ENCODE measurements around the gene TLL2. TPM values are rescaled to one million over a fixed set of nuclear protein-coding genes. Genes with fewer than 3 reads are reported as not detected.

TLL2 gene
- total and polyA plus RNA-seq, 9 of the 15 experiments (the other 6 are each of a cell fraction or from before 2014, with no cell fraction given) = 0.09 TPM; not detected in 8

GRCh38 chr10:96488161-96488935, 25.4 kb downstream of the TLL2 start:
- intact Hi-C loops (cut with micrococcal nuclease) = no loop called here
- Histone ChIP-seq H4K20me1 (replicated peaks; ENCODE audit: control insufficient read depth, insufficient read depth, low read length) (no peaks in the 10 kb centered on the region), H3K4me1 (replicated peaks in 1 of 2; ENCODE audit: control insufficient read depth in 2 of 2, insufficient read depth in 2 of 2, low read length in 2 of 2) (no peaks in the 10 kb centered on the region; a peak in 1 of 5 replicates), H3K27ac (ENCODE audit: extremely low read depth, low read depth, low read length) (no peak overlapping the region), H3K4me2 (ENCODE audit: insufficient read depth, low read length) (no peak overlapping the region), H2AFZ (ENCODE audit: low read depth, low read length) (no peak overlapping the region), H3K27me3 (ENCODE audit: control insufficient read depth in 2 of 2, insufficient read depth in 2 of 2, low read length in 2 of 2) (peaks cover 5 to 50% of the 10 kb centered on the region in 2 experiments; a peak in 4 of 5 replicates), H3K9me3 (replicated peaks; ENCODE audit: control insufficient read depth, insufficient read depth, low read depth, low read length) (no peaks in the 10 kb centered on the region), H3K9ac (ENCODE audit: insufficient read depth in 1 of 2, low read depth in 2 of 2, low read length in 2 of 2) (no peak overlapping the region), H3K9me1 (ENCODE audit: control insufficient read depth, insufficient read depth, low read length) (no peaks in the 10 kb centered on the region), H3K79me2 (ENCODE audit: control insufficient read depth, insufficient read depth, low read length) (no peaks in the 10 kb centered on the region), H3K36me3 (ENCODE audit: control insufficient read depth, insufficient read depth, low read length) (no peaks in the 10 kb centered on the region), H3K4me3 (no peak overlapping the region)
- in situ Hi-C loops (cut with MboI) = no loop called here
- CTCF ChIA-PET (ENCODE audit: low intra/inter-chr PET ratio) = no interaction called here
- BruUV-seq (replicated peaks) = no TSS peak
- FAIRE-seq (no peak), DNase-seq (ENCODE audit: extremely low read depth in 1 of 4, low spot score in 3 of 4) (no peak), ATAC-seq (no peak)
- 0% methylated on average over 7 of the region's 14 CpGs for WGBS (ENCODE audit: insufficient coverage, low coverage, missing lambda C conversion rate)
- POLR2A ChIA-PET = no interaction called here
- TF ChIP-seq NR4A1 (CRISPR knock-in tag; IDR thresholded peaks at IDR 0.05) = no peak
- no peak for TF ChIP-seq NR4A1 (tag; IDR thresholded peaks at IDR 0.05)
- TF ChIP-seq CBFA2T2 (conservative IDR thresholded peaks at IDR 0.05) = no peak
- TF ChIP-seq ZNF830 (CRISPR knock-in tag; IDR thresholded peaks at IDR 0.05) = no peak
- TF ChIP-seq HOMEZ (CRISPR knock-in tag; IDR thresholded peaks at IDR 0.05) = no peak
- no peak for TF ChIP-seq SMAD3 (CRISPR knock-in tag; conservative IDR thresholded peaks at IDR 0.05)

Measured in K562 (cell line).